Smooth muscle cell (in vitro differentiated cells): ENCODE data around the gene PPP4R3B. TPM values are rescaled to one million over a fixed set of nuclear protein-coding genes. Genes with fewer than 3 reads are reported as not detected.

Experiments used
- DNase-seq: peaks from one replicate; lab custom pipeline; 2025; ENCODE audit not compliant: unreplicated experiment; lab: John Stamatoyannopoulos, UW
- H2AFZ ChIP-seq: fragments of 200-600 bp; sonication (generic); 2 replicates; pipeline ENCODE4 v1.6.0; 2016; ENCODE audit warnings: antibody characterized with exemption, low read depth, mild to moderate bottlenecking
- H3F3A ChIP-seq: fragments of 200-600 bp; sonication (generic); 2 replicates; pipeline ENCODE4 v1.6.0; 2017; ENCODE audit warnings: antibody characterized with exemption, low read depth
- H3K27ac ChIP-seq: fragments of 200-600 bp; sonication (generic); 2 replicates; pipeline ENCODE4 v1.5.1; 2016; ENCODE audit warnings: low read depth, mild to moderate bottlenecking
- H3K27me3 ChIP-seq: fragments of 200-600 bp; sonication (generic); 2 replicates; pipeline ENCODE4 v1.6.1; 2016; ENCODE audit warnings: low read depth, mild to moderate bottlenecking
- H3K36me3 ChIP-seq: fragments of 200-600 bp; sonication (generic); 2 replicates; pipeline ENCODE4 v1.5.1; 2016; ENCODE audit warnings: low read depth
- H3K4me1 ChIP-seq: fragments of 200-600 bp; sonication (generic); 2 replicates; pipeline ENCODE4 v1.5.1; 2016; ENCODE audit warnings: low read depth
- H3K4me2 ChIP-seq: fragments of 200-600 bp; sonication (generic); 2 replicates; pipeline ENCODE4 v1.6.0; 2016; ENCODE audit warnings: mild to moderate bottlenecking
- H3K4me3 ChIP-seq: fragments of 200-600 bp; sonication (generic); 2 replicates; pipeline ENCODE4 v1.5.1; 2016; ENCODE audit warnings: mild to moderate bottlenecking
- H3K79me2 ChIP-seq: fragments of 200-600 bp; sonication (generic); 2 replicates; pipeline ENCODE4 v1.6.0; 2016; ENCODE audit warnings: low read depth, mild to moderate bottlenecking
- H3K9ac ChIP-seq: fragments of 200-600 bp; sonication (generic); 2 replicates; pipeline ENCODE4 v1.6.0; 2016; ENCODE audit warnings: low read depth
- H3K9me3 ChIP-seq: fragments of 200-600 bp; sonication (generic); replicated peaks from 2 replicates; pipeline ENCODE4 v1.5.1; 2016; ENCODE audit warnings: low read depth
- H4K20me1 ChIP-seq: fragments of 200-600 bp; sonication (generic); 2 replicates; pipeline ENCODE4 v1.6.0; 2016; ENCODE audit warnings: low read depth
- CTCF ChIP-seq: fragments of 200-600 bp; sonication (generic); IDR thresholded peaks from 2 replicates; pipeline ENCODE4 v1.5.1; 2017; ENCODE audit warnings: borderline replicate concordance, mild to moderate bottlenecking, antibody characterized with exemption; ENCODE audit not compliant: insufficient read depth, poor library complexity, severe bottlenecking
- WGBS: methylation state at CpG from one replicate; pipeline ENCODE4 v1.1.7; 2016; ENCODE audit warnings: low lambda C conversion rate; 5-methylcytosine and 5-hydroxymethylcytosine counted together
- polyA plus RNA-seq: library from polyadenylated mRNA; unstranded; fragments of >200 nt; fragmentation: Nextera tagmentation; extraction: Ambion mirVana; gene quantifications from 2 replicates; pipeline ENCODE4 v1.2.1, GENCODE V29; 2016
- total RNA-seq: library from RNA; depleted of rRNA; stranded (reverse); fragments of >200 nt; gene quantifications from 2 replicates; pipeline ENCODE4 v1.2.3, GENCODE V29; 2014

Gene PPP4R3B
- total and polyA plus RNA-seq, 2 experiments from 2014 or later: 22.8 to 57.1 TPM

GRCh38 chr2:55628931-55629330, 11.5 kb upstream of the PPP4R3B start:
- TF ChIP-seq CTCF: no peak
- Histone ChIP-seq H3K79me2 (no peaks in the 10 kb centered on the region), H3K27me3 (no peaks in the 10 kb centered on the region), H2AFZ (no peak overlapping the region), H3K4me3 (no peak overlapping the region), H3F3A (no peaks in the 10 kb centered on the region), H4K20me1 (peaks cover 11% of the 10 kb centered on the region), H3K36me3 (no peaks in the 10 kb centered on the region), H3K9me3 (no peaks in the 10 kb centered on the region), H3K4me2 (no peak overlapping the region), H3K9ac (no peak overlapping the region), H3K4me1 (no peaks in the 10 kb centered on the region), H3K27ac (no peak overlapping the region)
- 93% methylated on average over 2 of the region's 2 CpGs for WGBS
- no peak for DNase-seq

- Histone ChIP-seq H3F3A (no peaks in the 10 kb centered on the region), H3K4me2 (no peak overlapping the region), H3K79me2 (no peaks in the 10 kb centered on the region), H3K27me3 (no peaks in the 10 kb centered on the region), H3K36me3 (no peaks in the 10 kb centered on the region), H3K4me3 (no peak overlapping the region), H3K27ac (no peak overlapping the region), H3K9me3 (no peaks in the 10 kb centered on the region), H2AFZ (no peak overlapping the region), H4K20me1 (peaks cover 20% of the 10 kb centered on the region), H3K9ac (no peak overlapping the region), H3K4me1 (no peaks in the 10 kb centered on the region)
- 94% methylated on average over 1 of the region's 1 CpG for WGBS
- no peak for TF ChIP-seq CTCF
- DNase-seq: no peak
Observed at GRCh38 chr2:55627915-55628314, 10.5 kb upstream of the PPP4R3B start.

GRCh38 chr2:55621802-55622201, 4.4 kb upstream of the PPP4R3B start:
- H3K79me2 ChIP-seq: peaks cover 34% of the 10 kb centered on the region
- no peaks in the 10 kb centered on the region for H3K36me3 ChIP-seq
- TF ChIP-seq CTCF: no peak
- H3K9ac ChIP-seq: no peak overlapping the region
- peaks cover 51% of the 10 kb centered on the region for H4K20me1 ChIP-seq
- H3K4me3 ChIP-seq: no peak overlapping the region
- H3K4me1 ChIP-seq: peaks cover 13% of the 10 kb centered on the region
- no peak overlapping the region for H2AFZ ChIP-seq
- 94% methylated on average over 7 of the region's 7 CpGs for WGBS
- H3K4me2 ChIP-seq: no peak overlapping the region
- no peaks in the 10 kb centered on the region for H3F3A ChIP-seq
- H3K27me3 ChIP-seq: no peaks in the 10 kb centered on the region
- H3K27ac ChIP-seq: no peak overlapping the region
- no peak for DNase-seq
- no peaks in the 10 kb centered on the region for H3K9me3 ChIP-seq

GRCh38 chr2:55620123-55620779, 2.8 kb upstream of the PPP4R3B start:
- Histone ChIP-seq H4K20me1 (peaks cover 51% of the 10 kb centered on the region), H3F3A (no peaks in the 10 kb centered on the region), H3K4me3 (no peak overlapping the region), H3K36me3 (no peaks in the 10 kb centered on the region), H3K4me2 (peak overlapping the region; percentile 92), H3K9ac (no peak overlapping the region), H3K27ac (no peak overlapping the region), H3K9me3 (no peaks in the 10 kb centered on the region), H3K27me3 (no peaks in the 10 kb centered on the region), H2AFZ (no peak overlapping the region), H3K4me1 (peaks cover 16% of the 10 kb centered on the region), H3K79me2 (peaks cover 50% of the 10 kb centered on the region)
- 87% methylated on average over 3 of the region's 3 CpGs for WGBS
- peak; percentile 28 for TF ChIP-seq CTCF
- DNase-seq: no peak
